ENCODE data around the gene LANCL3.
A peak's percentile ranks its signal among the peaks of the same experiment; 100 is the strongest.
"Not testable (repeated sequence)": the region's sequence is repeated elsewhere in the genome, so short reads cannot be mapped to it uniquely, and the experiment has no call there.

Gene LANCL3
- 0.17 to 2.3 (median 1.7) reads per million in 3 donors for total RNA-seq

GRCh38 chrX:37571426-37572107 lies at the start of gene LANCL3:
TSS of gene LANCL3 (plus strand) at chrX:37571661. CDS start at chrX:37571871, 210 bp downstream.
- not testable (repeated sequence) for H3K4me3 ChIP-seq (ENCODE audit: insufficient read depth, low read depth, low read length, poor library complexity, severe bottlenecking); H3K27ac ChIP-seq (ENCODE audit: insufficient read depth, low read length, poor library complexity, severe bottlenecking); H3K4me1 ChIP-seq (ENCODE audit: control insufficient read depth, insufficient read depth, low read length, poor library complexity, severe bottlenecking); H3K9me3 ChIP-seq (ENCODE audit: control insufficient read depth, low read length); H3K36me3 ChIP-seq (ENCODE audit: control insufficient read depth, insufficient read depth, low read length); H3K27me3 ChIP-seq (replicated peaks; ENCODE audit: control insufficient read depth, insufficient read depth, low read length, poor library complexity, severe bottlenecking)
- peak in 1 of 3 donors; percentile 2 for DNase-seq

GRCh38 chrX:37523673-37524072 lies 47.8 kb upstream of the LANCL3 start:
- DNase-seq; H3K4me3 ChIP-seq (ENCODE audit: insufficient read depth, low read depth, low read length, poor library complexity, severe bottlenecking); H3K4me1 ChIP-seq (ENCODE audit: control insufficient read depth, insufficient read depth, low read length, poor library complexity, severe bottlenecking); H3K27ac ChIP-seq (ENCODE audit: insufficient read depth, low read length, poor library complexity, severe bottlenecking); H3K36me3 ChIP-seq (ENCODE audit: control insufficient read depth, insufficient read depth, low read length); H3K9me3 ChIP-seq (ENCODE audit: control insufficient read depth, low read length); H3K27me3 ChIP-seq (replicated peaks; ENCODE audit: control insufficient read depth, insufficient read depth, low read length, poor library complexity, severe bottlenecking): not testable (repeated sequence)

GRCh38 chrX:37541991-37542390 lies 29.5 kb upstream of the LANCL3 start:
- Histone ChIP-seq H3K27ac (ENCODE audit: insufficient read depth, low read length, poor library complexity, severe bottlenecking) (no peak overlapping the region), H3K9me3 (ENCODE audit: control insufficient read depth, low read length) (no peaks in the 10 kb centered on the region), H3K4me3 (ENCODE audit: insufficient read depth, low read depth, low read length, poor library complexity, severe bottlenecking) (no peak overlapping the region), H3K36me3 (ENCODE audit: control insufficient read depth, insufficient read depth, low read length) (no peaks in the 10 kb centered on the region), H3K4me1 (ENCODE audit: control insufficient read depth, insufficient read depth, low read length, poor library complexity, severe bottlenecking) (no peaks in the 10 kb centered on the region), H3K27me3 (replicated peaks; ENCODE audit: control insufficient read depth, insufficient read depth, low read length, poor library complexity, severe bottlenecking) (no peaks in the 10 kb centered on the region)
- no peak for DNase-seq

GRCh38 chrX:37542791-37543190 lies 28.7 kb upstream of the LANCL3 start:
- no peaks in the 10 kb centered on the region for H3K36me3 ChIP-seq (ENCODE audit: control insufficient read depth, insufficient read depth, low read length)
- no peaks in the 10 kb centered on the region for H3K27me3 ChIP-seq (replicated peaks; ENCODE audit: control insufficient read depth, insufficient read depth, low read length, poor library complexity, severe bottlenecking)
- no peaks in the 10 kb centered on the region for H3K4me1 ChIP-seq (ENCODE audit: control insufficient read depth, insufficient read depth, low read length, poor library complexity, severe bottlenecking)
- H3K4me3 ChIP-seq (ENCODE audit: insufficient read depth, low read depth, low read length, poor library complexity, severe bottlenecking), result no peak overlapping the region
- no peaks in the 10 kb centered on the region for H3K9me3 ChIP-seq (ENCODE audit: control insufficient read depth, low read length)
- DNase-seq, result no peak
- H3K27ac ChIP-seq (ENCODE audit: insufficient read depth, low read length, poor library complexity, severe bottlenecking), result no peak overlapping the region

- no peaks in the 10 kb centered on the region for H3K9me3 ChIP-seq (ENCODE audit: control insufficient read depth, low read length)
- H3K27me3 ChIP-seq (replicated peaks; ENCODE audit: control insufficient read depth, insufficient read depth, low read length, poor library complexity, severe bottlenecking), result no peaks in the 10 kb centered on the region
- no peak overlapping the region for H3K4me3 ChIP-seq (ENCODE audit: insufficient read depth, low read depth, low read length, poor library complexity, severe bottlenecking)
- no peak for DNase-seq
- H3K36me3 ChIP-seq (ENCODE audit: control insufficient read depth, insufficient read depth, low read length), result no peaks in the 10 kb centered on the region
- H3K27ac ChIP-seq (ENCODE audit: insufficient read depth, low read length, poor library complexity, severe bottlenecking), result no peak overlapping the region
- no peaks in the 10 kb centered on the region for H3K4me1 ChIP-seq (ENCODE audit: control insufficient read depth, insufficient read depth, low read length, poor library complexity, severe bottlenecking)
These were observed 28.1 kb upstream of the LANCL3 start for GRCh38 chrX:37543324-37543723.

- H3K4me3 ChIP-seq (ENCODE audit: insufficient read depth, low read depth, low read length, poor library complexity, severe bottlenecking); DNase-seq; H3K27ac ChIP-seq (ENCODE audit: insufficient read depth, low read length, poor library complexity, severe bottlenecking); H3K4me1 ChIP-seq (ENCODE audit: control insufficient read depth, insufficient read depth, low read length, poor library complexity, severe bottlenecking); H3K27me3 ChIP-seq (replicated peaks; ENCODE audit: control insufficient read depth, insufficient read depth, low read length, poor library complexity, severe bottlenecking); H3K9me3 ChIP-seq (ENCODE audit: control insufficient read depth, low read length); H3K36me3 ChIP-seq (ENCODE audit: control insufficient read depth, insufficient read depth, low read length): not testable (repeated sequence)
These were observed 26.9 kb upstream of the LANCL3 start for GRCh38 chrX:37544531-37544930.

GRCh38 chrX:37545066-37545465 lies 26.4 kb upstream of the LANCL3 start:
- Histone ChIP-seq H3K27me3 (replicated peaks; ENCODE audit: control insufficient read depth, insufficient read depth, low read length, poor library complexity, severe bottlenecking) (no peaks in the 10 kb centered on the region), H3K27ac (ENCODE audit: insufficient read depth, low read length, poor library complexity, severe bottlenecking) (no peak overlapping the region), H3K36me3 (ENCODE audit: control insufficient read depth, insufficient read depth, low read length) (no peaks in the 10 kb centered on the region), H3K4me3 (ENCODE audit: insufficient read depth, low read depth, low read length, poor library complexity, severe bottlenecking) (no peak overlapping the region), H3K4me1 (ENCODE audit: control insufficient read depth, insufficient read depth, low read length, poor library complexity, severe bottlenecking) (no peaks in the 10 kb centered on the region), H3K9me3 (ENCODE audit: control insufficient read depth, low read length) (no peaks in the 10 kb centered on the region)
- DNase-seq, result no peak

GRCh38 chrX:37549619-37550018 lies 21.8 kb upstream of the LANCL3 start:
- not testable (repeated sequence) for H3K4me1 ChIP-seq (ENCODE audit: control insufficient read depth, insufficient read depth, low read length, poor library complexity, severe bottlenecking); DNase-seq; H3K27me3 ChIP-seq (replicated peaks; ENCODE audit: control insufficient read depth, insufficient read depth, low read length, poor library complexity, severe bottlenecking); H3K9me3 ChIP-seq (ENCODE audit: control insufficient read depth, low read length); H3K36me3 ChIP-seq (ENCODE audit: control insufficient read depth, insufficient read depth, low read length); H3K27ac ChIP-seq (ENCODE audit: insufficient read depth, low read length, poor library complexity, severe bottlenecking); H3K4me3 ChIP-seq (ENCODE audit: insufficient read depth, low read depth, low read length, poor library complexity, severe bottlenecking)

- Histone ChIP-seq H3K36me3 (ENCODE audit: control insufficient read depth, insufficient read depth, low read length) (no peaks in the 10 kb centered on the region), H3K4me1 (ENCODE audit: control insufficient read depth, insufficient read depth, low read length, poor library complexity, severe bottlenecking) (no peaks in the 10 kb centered on the region), H3K27ac (ENCODE audit: insufficient read depth, low read length, poor library complexity, severe bottlenecking) (no peak overlapping the region), H3K4me3 (ENCODE audit: insufficient read depth, low read depth, low read length, poor library complexity, severe bottlenecking) (no peak overlapping the region), H3K27me3 (replicated peaks; ENCODE audit: control insufficient read depth, insufficient read depth, low read length, poor library complexity, severe bottlenecking) (no peaks in the 10 kb centered on the region), H3K9me3 (ENCODE audit: control insufficient read depth, low read length) (no peaks in the 10 kb centered on the region)
- DNase-seq, result no peak
These were observed 18.0 kb upstream of the LANCL3 start for GRCh38 chrX:37553476-37553875.

GRCh38 chrX:37565254-37565653 lies 6.2 kb upstream of the LANCL3 start:
- not testable (repeated sequence) for H3K27ac ChIP-seq (ENCODE audit: insufficient read depth, low read length, poor library complexity, severe bottlenecking); H3K4me1 ChIP-seq (ENCODE audit: control insufficient read depth, insufficient read depth, low read length, poor library complexity, severe bottlenecking); H3K27me3 ChIP-seq (replicated peaks; ENCODE audit: control insufficient read depth, insufficient read depth, low read length, poor library complexity, severe bottlenecking); H3K36me3 ChIP-seq (ENCODE audit: control insufficient read depth, insufficient read depth, low read length); H3K4me3 ChIP-seq (ENCODE audit: insufficient read depth, low read depth, low read length, poor library complexity, severe bottlenecking); DNase-seq; H3K9me3 ChIP-seq (ENCODE audit: control insufficient read depth, low read length)

Measured in effector memory CD4-positive, alpha-beta T cell (primary cell).